ENCODE data around the gene ZC3H14.

Gene ZC3H14

DNA sequence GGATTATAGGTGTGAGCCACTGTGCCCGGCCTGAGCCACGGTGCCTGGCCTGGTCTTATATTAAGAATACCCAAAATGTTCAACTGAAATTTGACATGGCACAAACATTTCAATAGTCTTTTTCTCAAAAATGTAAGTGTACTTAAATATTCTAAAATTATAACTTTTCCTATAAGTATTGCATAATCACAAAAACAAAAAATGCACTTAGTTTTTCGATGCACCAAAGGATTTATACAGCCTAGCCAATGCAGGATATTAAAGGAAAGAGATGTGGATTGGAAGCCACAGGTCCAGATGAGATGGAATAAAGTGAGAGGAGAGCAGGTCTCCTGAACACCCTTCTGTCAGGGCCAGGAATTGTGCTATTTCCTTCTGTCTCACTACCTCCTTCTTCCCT is 62.8 kb downstream of the ZC3H14 start:
- DNase-seq (ENCODE audit: low spot score) = no peak
- in situ Hi-C loops (cut with MboI; ENCODE audit: low pct_unique_long_range_greater_than_20kb, low sequenced_read_pairs, unreplicated experiment) = no loop called here
- TF ChIP-seq CTCF (IDR thresholded peaks at IDR 0.05; ENCODE audit: extremely low read depth, insufficient read depth, missing control alignments) = no peak

DNA sequence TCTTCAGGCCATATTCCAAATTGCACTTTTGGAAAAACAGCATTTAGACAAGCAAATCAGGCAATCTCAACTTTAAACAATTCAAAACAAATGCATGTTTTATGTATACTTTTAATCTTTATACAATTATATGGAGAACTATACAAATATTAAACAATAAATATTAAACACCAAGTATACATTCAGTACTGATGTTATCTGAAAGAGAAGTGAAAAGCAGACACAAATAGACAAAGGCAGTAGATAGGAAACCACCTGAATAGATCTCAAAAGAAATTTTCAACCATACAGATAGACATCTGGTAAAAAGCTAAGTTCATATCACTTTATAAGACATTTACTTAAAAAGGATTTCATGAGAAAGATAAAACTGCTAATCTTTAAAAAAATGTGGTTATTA is 65.2 kb downstream of the ZC3H14 start:
- TF ChIP-seq CTCF (IDR thresholded peaks at IDR 0.05; ENCODE audit: extremely low read depth, insufficient read depth, missing control alignments) = no peak
- in situ Hi-C loops (cut with MboI; ENCODE audit: low pct_unique_long_range_greater_than_20kb, low sequenced_read_pairs, unreplicated experiment) = no loop called here
- no peak for DNase-seq (ENCODE audit: low spot score)

DNA sequence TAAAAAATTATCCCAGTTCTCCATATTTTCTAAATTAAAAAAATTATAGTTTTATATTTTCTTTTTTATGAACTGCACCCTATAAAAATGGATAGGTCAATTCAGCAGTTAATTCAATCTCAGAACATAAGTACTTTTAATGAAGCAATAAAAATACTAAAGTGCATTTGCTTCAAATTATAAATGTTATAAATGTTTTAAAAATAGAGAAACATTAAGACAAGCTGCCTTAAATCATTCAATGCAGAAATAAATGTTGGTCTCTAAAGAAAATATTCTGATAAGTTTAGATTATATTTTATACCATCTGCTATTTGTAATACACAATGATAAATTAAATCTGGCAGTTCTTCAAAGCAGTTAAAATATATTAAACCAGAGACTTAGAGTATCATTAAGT is 65.6 kb downstream of the ZC3H14 start:
- DNase-seq (ENCODE audit: low spot score) = no peak
- no peak for TF ChIP-seq CTCF (IDR thresholded peaks at IDR 0.05; ENCODE audit: extremely low read depth, insufficient read depth, missing control alignments)
- in situ Hi-C loops (cut with MboI; ENCODE audit: low pct_unique_long_range_greater_than_20kb, low sequenced_read_pairs, unreplicated experiment) = no loop called here

DNA sequence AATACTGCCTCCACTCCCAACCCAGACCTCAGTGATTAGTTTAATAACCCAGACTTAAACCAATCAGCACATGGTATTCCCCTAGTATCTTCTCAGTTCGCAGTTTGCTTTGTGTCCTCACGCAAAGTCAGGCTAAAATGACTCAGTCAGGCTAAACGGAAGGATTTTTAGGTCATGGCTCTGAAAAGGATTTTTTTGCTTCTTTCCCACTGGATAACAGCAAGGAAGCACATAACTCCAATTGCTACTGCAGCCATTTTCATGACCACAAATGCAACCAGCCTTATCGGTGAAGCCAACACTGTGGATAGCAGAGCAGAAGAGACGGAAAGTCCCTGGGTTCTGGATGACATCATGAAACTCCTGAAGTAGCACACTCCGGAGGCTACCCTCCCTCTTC is 67.7 kb downstream of the ZC3H14 start:
- TF ChIP-seq CTCF (IDR thresholded peaks at IDR 0.05; ENCODE audit: extremely low read depth, insufficient read depth, missing control alignments) = no peak
- DNase-seq (ENCODE audit: low spot score) = no peak
- in situ Hi-C loops (cut with MboI; ENCODE audit: low pct_unique_long_range_greater_than_20kb, low sequenced_read_pairs, unreplicated experiment) = no loop called here

DNA sequence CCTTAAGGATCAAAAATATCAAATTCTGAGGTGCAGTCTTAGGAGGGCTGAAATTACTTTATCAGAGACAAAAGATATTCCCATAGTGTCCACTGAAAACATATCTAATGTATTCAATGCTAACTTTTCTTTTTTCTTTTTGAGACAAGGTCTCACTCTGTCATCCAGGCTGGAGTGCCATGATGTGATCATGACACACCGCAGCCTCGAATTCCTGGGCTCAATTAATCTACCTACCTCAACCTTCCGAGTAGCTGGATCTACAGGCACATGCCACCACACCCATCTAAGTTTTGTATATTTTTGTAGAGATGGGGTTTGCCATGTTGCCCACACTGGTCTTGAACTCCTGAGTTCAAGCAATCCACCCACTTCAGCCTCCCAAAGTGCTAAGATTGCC is 68.3 kb downstream of the ZC3H14 start:
- TF ChIP-seq CTCF (IDR thresholded peaks at IDR 0.05; ENCODE audit: extremely low read depth, insufficient read depth, missing control alignments) = no peak
- in situ Hi-C loops (cut with MboI; ENCODE audit: low pct_unique_long_range_greater_than_20kb, low sequenced_read_pairs, unreplicated experiment) = no loop called here
- no peak for DNase-seq (ENCODE audit: low spot score)

GRCh38 chr14:88632512-88632911 is 69.7 kb downstream of the ZC3H14 start:
- in situ Hi-C loops (cut with MboI; ENCODE audit: low pct_unique_long_range_greater_than_20kb, low sequenced_read_pairs, unreplicated experiment) = no loop called here
- no peak for TF ChIP-seq CTCF (IDR thresholded peaks at IDR 0.05; ENCODE audit: extremely low read depth, insufficient read depth, missing control alignments)
- no peak for DNase-seq (ENCODE audit: low spot score)

- no peak for DNase-seq (ENCODE audit: low spot score)
- TF ChIP-seq CTCF (IDR thresholded peaks at IDR 0.05; ENCODE audit: extremely low read depth, insufficient read depth, missing control alignments) = no peak
- in situ Hi-C loops (cut with MboI; ENCODE audit: low pct_unique_long_range_greater_than_20kb, low sequenced_read_pairs, unreplicated experiment) = no loop called here
Measured at GRCh38 chr14:88639221-88639620, 76.4 kb downstream of the ZC3H14 start.

Data from GM13977 (cell line).